BLaER1 (cell line): ENCODE data around the gene PARN.
A peak's percentile ranks its signal among the peaks of the same experiment; 100 is the strongest.
"Not testable (repeated sequence)": the region's sequence is repeated elsewhere in the genome, so short reads cannot be mapped to it uniquely, and the experiment has no call there.

ENCODE experiments used
- H3K27ac ChIP-seq: shearing (Covaris generic); formaldehyde crosslinking; 2 replicates; pipeline ENCODE4 v1.8.1; 2022
- H3K27me3 ChIP-seq: shearing (Covaris generic); formaldehyde crosslinking; 2 replicates; pipeline ENCODE4 v1.8.1; 2022
- H3K36me3 ChIP-seq: shearing (Covaris generic); formaldehyde crosslinking; 2 replicates; pipeline ENCODE4 v1.8.1; 2022
- H3K4me1 ChIP-seq: shearing (Covaris generic); formaldehyde crosslinking; 2 replicates; pipeline ENCODE4 v1.8.1; 2022
- H3K4me2 ChIP-seq: shearing (Covaris generic); formaldehyde crosslinking; 2 replicates; pipeline ENCODE4 v1.8.1; 2022
- H3K4me3 ChIP-seq: shearing (Covaris generic); formaldehyde crosslinking; 2 replicates; pipeline ENCODE4 v1.8.1; 2022
- H3K9ac ChIP-seq: shearing (Covaris generic); formaldehyde crosslinking; 2 replicates; pipeline ENCODE4 v1.8.1; 2022
- H3K9me3 ChIP-seq: shearing (Covaris generic); formaldehyde crosslinking; 2 replicates; pipeline ENCODE4 v1.8.1; 2022
- H4K20me1 ChIP-seq: shearing (Covaris generic); formaldehyde crosslinking; 2 replicates; pipeline ENCODE4 v1.8.1; 2022
- Cebpa-rat ChIP-seq: shearing (Covaris generic); IDR thresholded peaks from 2 replicates; pipeline ENCODE4 v1.8.1; 2022

Gene PARN

DNA sequence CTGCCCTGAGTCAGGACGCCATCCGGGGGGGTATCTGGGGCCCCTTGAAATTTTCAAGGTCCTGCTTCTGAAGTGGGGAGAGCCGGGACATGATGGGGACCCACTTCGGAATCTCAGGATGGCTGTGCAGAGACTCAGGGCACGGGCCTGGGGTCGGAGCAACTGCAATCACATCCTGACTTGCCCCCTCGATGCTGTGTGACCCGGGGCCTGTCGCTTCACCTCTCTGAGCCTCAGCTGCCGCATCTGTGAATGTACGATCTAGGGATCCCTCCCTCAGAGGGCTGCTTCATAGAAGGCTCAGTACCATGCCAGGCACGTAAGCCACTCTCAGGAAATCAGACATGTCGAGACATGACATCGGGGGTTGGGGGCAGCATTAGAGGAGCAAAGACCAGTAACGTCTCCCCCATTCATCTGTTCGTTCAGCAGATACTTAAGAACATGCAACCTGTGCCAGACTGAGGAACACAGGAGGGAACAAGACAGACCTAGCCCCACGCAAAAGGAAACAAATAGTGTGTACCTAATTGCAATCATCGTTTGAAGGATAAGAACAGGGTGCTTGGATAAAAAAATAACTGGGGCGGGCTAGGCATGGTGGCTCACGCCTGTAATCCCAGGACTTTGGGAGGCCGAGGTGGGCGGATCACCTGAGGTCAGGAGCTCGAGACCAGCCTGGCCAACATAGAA is 229.6 kb downstream of the PARN start:
- Histone ChIP-seq H3K4me3 (no peak overlapping the region), H3K36me3 (no peaks in the 10 kb centered on the region), H3K9ac (peak overlapping the region; percentile 50; the same call in 1 of the 2 replicates), H3K4me1 (peaks cover 42% of the 10 kb centered on the region), H3K27ac (peak overlapping the region; percentile 66), H3K4me2 (peak overlapping the region; percentile 76), H3K27me3 (no peaks in the 10 kb centered on the region), H4K20me1 (no peaks in the 10 kb centered on the region), H3K9me3 (no peaks in the 10 kb centered on the region)
- TF ChIP-seq Cebpa-rat: no peak

DNA sequence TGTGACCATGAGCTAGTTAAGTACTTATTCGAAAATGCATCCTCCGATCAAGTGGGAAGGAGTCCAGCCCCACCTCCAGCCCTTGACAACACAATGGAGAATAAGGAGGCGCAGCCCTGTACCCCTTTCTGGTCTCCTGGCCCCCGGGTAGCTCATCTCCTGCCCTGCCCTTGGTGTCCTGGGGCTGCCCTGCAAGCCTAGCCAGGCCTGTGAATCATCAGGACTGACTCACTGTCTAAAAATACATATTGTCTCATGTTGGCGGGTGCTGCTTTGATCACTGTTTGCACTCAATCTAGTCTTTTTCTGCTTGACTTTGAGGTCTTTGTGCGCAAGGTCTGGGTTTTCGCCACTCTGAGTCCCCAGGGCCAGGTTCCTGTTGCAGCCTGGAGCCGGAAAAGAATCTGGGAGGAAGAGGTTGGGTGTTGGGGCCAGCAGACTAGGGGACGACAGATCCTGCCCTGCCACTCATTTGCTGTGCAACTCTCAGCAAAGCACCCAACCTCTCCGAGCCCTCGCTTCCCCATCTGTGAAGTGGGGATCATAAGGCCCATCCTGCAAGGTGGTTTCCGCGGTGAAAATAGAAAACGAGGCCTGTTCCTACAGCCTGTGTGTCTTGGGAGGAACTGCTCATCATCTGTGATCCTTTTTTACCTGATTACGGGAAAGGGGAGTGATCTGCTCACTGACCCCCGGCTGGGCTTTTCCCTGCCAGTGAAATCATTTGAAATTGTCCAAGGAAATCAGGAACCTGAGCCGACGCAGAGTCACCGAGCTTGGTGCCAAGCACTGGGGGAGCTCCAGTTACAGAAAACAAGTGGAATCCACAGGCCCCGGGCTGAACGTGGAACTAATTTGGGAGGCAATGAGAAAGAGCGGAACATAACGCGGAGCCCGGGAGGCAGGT is 230.4 kb downstream of the PARN start:
- no peaks in the 10 kb centered on the region for H3K36me3 ChIP-seq
- H3K4me2 ChIP-seq: peak overlapping the region; percentile 76
- peak overlapping the region; percentile 50; the same call in 1 of the 2 replicates for H3K9ac ChIP-seq
- peaks cover 42% of the 10 kb centered on the region for H3K4me1 ChIP-seq
- no peaks in the 10 kb centered on the region for H3K27me3 ChIP-seq
- H3K27ac ChIP-seq: peak overlapping the region; percentile 66
- H3K4me3 ChIP-seq: no peak overlapping the region
- no peak for TF ChIP-seq Cebpa-rat
- no peaks in the 10 kb centered on the region for H3K9me3 ChIP-seq
- no peaks in the 10 kb centered on the region for H4K20me1 ChIP-seq

DNA sequence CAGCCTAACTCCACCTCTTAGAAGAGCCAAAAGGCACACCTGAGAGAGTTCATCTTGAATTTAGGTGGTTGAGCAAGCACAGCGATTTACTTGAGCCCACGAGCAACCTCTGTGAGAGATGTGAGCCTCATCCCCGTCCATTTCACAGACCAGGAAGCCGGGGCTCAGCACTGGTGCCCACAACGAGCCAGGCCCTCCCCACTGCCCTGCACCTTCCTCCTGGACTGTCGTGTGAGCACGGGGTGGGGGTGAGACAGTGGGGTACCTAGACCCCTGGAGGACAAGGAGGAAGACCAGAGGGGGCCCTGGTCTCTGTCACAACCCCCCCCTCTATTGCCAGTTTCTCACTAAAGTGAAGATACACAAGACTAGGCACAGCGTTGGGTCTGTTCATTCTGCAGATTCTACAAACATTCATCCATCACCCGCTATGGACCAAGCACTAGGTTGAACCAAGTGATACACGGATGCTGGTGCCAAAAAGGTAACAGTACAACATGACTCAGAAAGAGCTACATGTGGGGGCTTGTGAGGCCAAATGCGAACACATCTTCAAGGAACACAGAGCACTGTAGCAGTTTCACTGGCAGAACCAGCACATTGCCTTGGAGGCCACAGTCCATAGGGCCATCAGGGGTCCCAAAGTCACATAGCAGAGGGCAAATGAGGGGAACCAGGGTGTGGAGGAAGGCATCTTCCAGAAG is 231.9 kb downstream of the PARN start:
- Histone ChIP-seq H3K36me3 (no peaks in the 10 kb centered on the region), H4K20me1 (no peaks in the 10 kb centered on the region), H3K27ac (no peak overlapping the region), H3K4me3 (no peak overlapping the region), H3K27me3 (no peaks in the 10 kb centered on the region), H3K4me2 (no peak overlapping the region), H3K9me3 (no peaks in the 10 kb centered on the region), H3K9ac (no peak overlapping the region), H3K4me1 (peaks cover 44% of the 10 kb centered on the region)
- no peak for TF ChIP-seq Cebpa-rat

DNA sequence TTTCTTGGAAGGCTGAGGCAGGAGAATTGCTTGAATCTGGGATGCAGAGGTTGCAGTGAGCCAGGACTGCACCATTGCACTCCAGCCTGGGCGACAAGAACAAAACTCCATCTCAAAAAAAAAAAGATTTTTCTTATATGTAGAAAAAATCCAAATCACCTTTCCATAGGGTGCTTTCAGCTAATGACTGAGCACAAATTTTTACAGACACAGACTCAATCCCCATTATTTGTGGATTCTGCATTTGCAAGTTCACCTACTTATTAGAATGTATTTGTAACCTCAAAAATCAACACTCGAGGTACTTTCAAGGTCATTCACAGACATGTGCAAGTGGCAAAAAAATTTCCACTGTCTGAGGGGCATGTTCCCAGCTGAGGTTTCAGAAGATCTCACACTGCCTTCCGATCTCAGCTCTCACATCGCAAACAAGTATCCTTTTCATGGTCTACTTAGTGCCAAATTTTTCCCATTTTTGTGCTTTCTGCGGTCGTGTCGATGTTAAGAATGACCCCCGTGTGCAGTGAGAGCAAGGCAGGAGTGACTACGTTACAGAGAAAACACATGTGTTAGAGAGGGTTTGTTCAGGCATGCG is 234.3 kb downstream of the PARN start:
- peaks cover 36% of the 10 kb centered on the region for H3K4me1 ChIP-seq
- H3K36me3 ChIP-seq, H3K4me3 ChIP-seq, H3K9ac ChIP-seq, H3K27ac ChIP-seq, H4K20me1 ChIP-seq, H3K4me2 ChIP-seq, H3K27me3 ChIP-seq, H3K9me3 ChIP-seq: not testable (repeated sequence)

DNA sequence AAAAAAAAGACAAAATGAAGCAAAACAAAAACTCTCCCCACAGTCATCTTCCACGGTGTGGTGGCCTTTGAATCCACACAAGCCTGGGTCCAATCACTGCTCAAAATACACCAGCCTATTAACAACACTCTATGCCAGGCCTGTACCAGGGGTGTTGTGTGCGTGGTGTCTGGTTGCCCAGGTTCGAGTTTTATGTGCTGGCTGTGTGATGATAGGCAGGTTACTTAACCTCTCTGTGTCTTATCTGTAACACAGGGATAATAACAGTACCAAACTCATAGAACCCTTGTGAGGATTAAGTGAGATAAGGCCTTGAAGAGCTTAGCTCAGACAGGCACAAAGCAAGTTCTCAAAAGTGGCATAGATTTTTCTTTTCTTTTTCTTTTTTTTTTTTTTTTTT is 235.2 kb downstream of the PARN start:
- Histone ChIP-seq H3K27ac (no peak overlapping the region), H3K4me2 (no peak overlapping the region), H3K9me3 (no peaks in the 10 kb centered on the region), H4K20me1 (no peaks in the 10 kb centered on the region), H3K9ac (no peak overlapping the region), H3K27me3 (no peaks in the 10 kb centered on the region), H3K4me3 (no peak overlapping the region), H3K36me3 (no peaks in the 10 kb centered on the region), H3K4me1 (peaks cover 26% of the 10 kb centered on the region)
- TF ChIP-seq Cebpa-rat: no peak

DNA sequence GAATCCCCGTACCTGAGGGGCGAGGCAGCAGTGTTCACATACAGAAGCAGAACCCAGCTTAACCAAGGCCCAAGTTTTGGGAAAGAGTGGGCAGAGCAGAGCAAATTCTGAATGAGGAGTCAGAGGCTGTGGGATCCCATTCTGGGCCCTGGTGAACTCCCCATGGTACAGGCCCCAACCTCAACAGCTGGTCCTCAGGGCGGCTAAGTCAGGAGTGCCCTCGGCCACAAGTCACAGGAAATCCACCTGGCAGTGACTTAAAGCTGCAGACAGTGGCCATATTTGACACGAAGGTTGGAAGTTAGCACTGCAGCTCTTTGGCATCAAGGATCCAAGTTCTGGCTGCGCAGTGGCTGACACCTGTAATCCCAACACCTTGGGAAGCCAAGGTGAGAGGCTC is 237.1 kb downstream of the PARN start:
- H3K27ac ChIP-seq: no peak overlapping the region
- H3K36me3 ChIP-seq: no peaks in the 10 kb centered on the region
- H3K4me3 ChIP-seq: no peak overlapping the region
- H3K4me1 ChIP-seq: peaks cover 16% of the 10 kb centered on the region
- no peaks in the 10 kb centered on the region for H4K20me1 ChIP-seq
- H3K27me3 ChIP-seq: no peaks in the 10 kb centered on the region
- no peak for TF ChIP-seq Cebpa-rat
- H3K9ac ChIP-seq: no peak overlapping the region
- no peaks in the 10 kb centered on the region for H3K9me3 ChIP-seq
- H3K4me2 ChIP-seq: peak overlapping the region; percentile 10

DNA sequence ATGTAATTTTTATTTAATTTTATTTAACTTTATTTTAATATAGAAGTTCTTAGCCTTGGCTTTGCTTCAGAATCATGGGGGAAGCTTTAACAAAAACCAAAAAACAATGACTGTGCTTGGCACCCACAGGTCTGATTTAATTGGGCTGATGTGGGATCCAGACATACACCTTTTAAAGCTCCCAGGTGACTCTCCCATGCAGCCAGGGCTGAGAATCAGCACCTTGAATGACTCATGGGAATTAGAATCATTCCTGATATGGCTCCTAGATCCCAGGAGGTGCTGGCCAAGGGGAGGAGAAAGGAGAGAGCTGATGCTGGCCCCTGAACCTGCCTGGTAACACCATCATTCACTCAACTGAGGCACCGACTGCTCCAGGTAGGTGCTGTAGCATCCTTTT is 240.7 kb downstream of the PARN start:
- Histone ChIP-seq H3K36me3 (no peaks in the 10 kb centered on the region), H3K4me2 (no peak overlapping the region)
- no peak for TF ChIP-seq Cebpa-rat

DNA sequence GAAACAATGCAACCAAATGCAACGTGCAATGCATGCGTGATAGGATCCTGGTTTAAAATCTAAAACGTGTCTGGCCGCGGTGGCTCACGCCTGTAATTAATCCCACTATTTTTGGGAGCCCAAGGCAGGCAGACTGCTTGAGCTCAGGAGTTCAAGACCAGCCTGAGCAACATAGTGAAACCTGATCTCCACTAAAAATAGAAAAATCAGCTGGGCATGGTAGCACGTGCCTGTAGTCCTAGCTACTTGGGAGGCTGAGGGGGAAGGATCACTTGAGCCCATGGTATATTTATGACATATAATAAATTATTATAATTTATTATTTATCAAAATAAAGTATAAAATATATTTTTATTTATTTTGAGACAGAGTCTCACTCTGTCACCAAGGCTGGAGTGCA is 241.8 kb downstream of the PARN start:
- Histone ChIP-seq H3K9me3 (no peaks in the 10 kb centered on the region), H3K9ac (no peak overlapping the region), H3K27me3 (no peaks in the 10 kb centered on the region), H3K4me3 (no peak overlapping the region), H3K27ac (no peak overlapping the region), H3K4me1 (peaks cover 16% of the 10 kb centered on the region), H3K4me2 (no peak overlapping the region), H4K20me1 (no peaks in the 10 kb centered on the region), H3K36me3 (no peaks in the 10 kb centered on the region)
- TF ChIP-seq Cebpa-rat: no peak

More for the DNA sequence above, 240.7 kb downstream of the PARN start:
- no peak overlapping the region for H3K27ac ChIP-seq
- no peaks in the 10 kb centered on the region for H3K27me3 ChIP-seq
- H3K4me3 ChIP-seq: no peak overlapping the region
- H3K9me3 ChIP-seq: no peaks in the 10 kb centered on the region
- H3K9ac ChIP-seq: no peak overlapping the region
- peaks cover 17% of the 10 kb centered on the region for H3K4me1 ChIP-seq
- no peaks in the 10 kb centered on the region for H4K20me1 ChIP-seq

DNA sequence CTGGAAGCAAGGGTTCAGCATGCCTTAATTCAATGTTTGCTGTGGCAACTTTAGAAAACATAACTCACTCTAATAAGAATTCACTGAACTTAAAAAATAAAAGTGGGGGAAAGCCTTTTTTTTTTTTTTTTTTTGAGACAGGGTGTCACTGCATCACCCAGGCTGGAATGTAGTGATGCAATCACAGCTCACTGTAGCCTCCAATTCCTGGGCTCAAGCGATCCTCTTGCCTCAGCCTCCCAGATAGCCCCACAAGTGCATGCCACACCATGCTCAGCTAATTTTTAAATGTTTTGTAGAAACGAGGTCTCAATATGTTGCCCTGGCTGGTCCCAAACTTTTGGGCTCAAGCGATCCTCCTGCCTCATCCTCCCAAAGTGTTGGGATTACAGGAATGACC is 243.9 kb downstream of the PARN start:
- Histone ChIP-seq H3K9ac (no peak overlapping the region), H3K4me3 (no peak overlapping the region), H3K27me3 (no peaks in the 10 kb centered on the region), H3K9me3 (no peaks in the 10 kb centered on the region), H3K27ac (no peak overlapping the region), H4K20me1 (no peaks in the 10 kb centered on the region), H3K4me2 (no peak overlapping the region), H3K4me1 (peaks cover 10% of the 10 kb centered on the region; the same call in 1 of the 2 replicates), H3K36me3 (no peaks in the 10 kb centered on the region)
- TF ChIP-seq Cebpa-rat: no peak
